ENCODE results near the gene IQSEC1.

IQSEC1 gene

GRCh38 chr3:13086531-13086981 is 13.3 kb upstream of the IQSEC1 start:
- DNase-seq (ENCODE audit: low read depth in 1 of 2, low spot score in 1 of 2), result no peak

GRCh38 chr3:13085846-13086179 is 12.6 kb upstream of the IQSEC1 start:
- DNase-seq (ENCODE audit: low read depth in 1 of 2, low spot score in 1 of 2), result no peak

- no peak for DNase-seq (ENCODE audit: low read depth in 1 of 2, low spot score in 1 of 2)
These were observed 12.0 kb upstream of the IQSEC1 start for GRCh38 chr3:13085081-13085845.

GRCh38 chr3:13083898-13084297 is 10.7 kb upstream of the IQSEC1 start:
- no peak for DNase-seq (ENCODE audit: low read depth in 1 of 2, low spot score in 1 of 2)

GRCh38 chr3:13083254-13083653 is 10.0 kb upstream of the IQSEC1 start:
- no peak for DNase-seq (ENCODE audit: low read depth in 1 of 2, low spot score in 1 of 2)

- DNase-seq (ENCODE audit: low read depth in 1 of 2, low spot score in 1 of 2), result no peak
These were observed 9.4 kb upstream of the IQSEC1 start for GRCh38 chr3:13082677-13083076.

GRCh38 chr3:13081603-13082360 is 8.6 kb upstream of the IQSEC1 start:
- no peak for DNase-seq (ENCODE audit: low read depth in 1 of 2, low spot score in 1 of 2)

GRCh38 chr3:13080591-13080990 is 7.4 kb upstream of the IQSEC1 start:
- DNase-seq (ENCODE audit: low read depth in 1 of 2, low spot score in 1 of 2), result no peak

- no peak for DNase-seq (ENCODE audit: low read depth in 1 of 2, low spot score in 1 of 2)
These were observed 6.8 kb upstream of the IQSEC1 start for GRCh38 chr3:13080026-13080425.

- DNase-seq (ENCODE audit: low read depth in 1 of 2, low spot score in 1 of 2), result no peak
These were observed 6.3 kb upstream of the IQSEC1 start for GRCh38 chr3:13079510-13079909.

- no peak for DNase-seq (ENCODE audit: low read depth in 1 of 2, low spot score in 1 of 2)
These were observed 5.8 kb upstream of the IQSEC1 start for GRCh38 chr3:13079051-13079450.

- DNase-seq (ENCODE audit: low read depth in 1 of 2, low spot score in 1 of 2), result no peak
These were observed 5.1 kb upstream of the IQSEC1 start for GRCh38 chr3:13078163-13078905.

- no peak for DNase-seq (ENCODE audit: low read depth in 1 of 2, low spot score in 1 of 2)
These were observed 4.4 kb upstream of the IQSEC1 start for GRCh38 chr3:13077431-13078162.

GRCh38 chr3:13075986-13076654 is 2.9 kb upstream of the IQSEC1 start:
- DNase-seq (ENCODE audit: low read depth in 1 of 2, low spot score in 1 of 2), result no peak

- DNase-seq (ENCODE audit: low read depth in 1 of 2, low spot score in 1 of 2), result no peak
These were observed 2.1 kb upstream of the IQSEC1 start for GRCh38 chr3:13075318-13075717.

GRCh38 chr3:13074006-13074375 is 762 bp upstream of the IQSEC1 start:
- DNase-seq (ENCODE audit: low read depth in 1 of 2, low spot score in 1 of 2), result no peak

- DNase-seq (ENCODE audit: low read depth in 1 of 2, low spot score in 1 of 2), result no peak
These were observed 466 bp downstream of the IQSEC1 start for GRCh38 chr3:13072600-13073325.

GRCh38 chr3:13072239-13072599 is 1.0 kb downstream of the IQSEC1 start:
- DNase-seq (ENCODE audit: low read depth in 1 of 2, low spot score in 1 of 2), result no peak

GRCh38 chr3:13071695-13072094 is 1.5 kb downstream of the IQSEC1 start:
- DNase-seq (ENCODE audit: low read depth in 1 of 2, low spot score in 1 of 2), result no peak

- DNase-seq (ENCODE audit: low read depth in 1 of 2, low spot score in 1 of 2), result no peak
These were observed 2.7 kb downstream of the IQSEC1 start for GRCh38 chr3:13070391-13071070.
